GM12891 (cell line): Measurements from ENCODE around the gene UGCG. TPM values are rescaled to one million over a fixed set of nuclear protein-coding genes. Genes with fewer than 3 reads are reported as not detected.

Experiments used
- DNase-seq: peaks from one replicate; pipeline ENCODE4 v3.0.0; 2011; ENCODE audit warnings: low spot score; ENCODE audit not compliant: insufficient read length
- FAIRE-seq: peaks from 2 replicates; lab custom pipeline; 2011; peaks lifted over from hg19 to GRCh38; lab: Jason Lieb, UNC
- PAX5 ChIP-seq: IDR thresholded peaks from 2 replicates; pipeline ENCODE4 v1.6.1; 2011; ENCODE audit warnings: low read length, moderate library complexity, mild to moderate bottlenecking; ENCODE audit not compliant: insufficient read depth, severe bottlenecking
- POLR2A ChIP-seq: IDR thresholded peaks from 2 replicates; pipeline ENCODE4 v1.6.1; 2011; ENCODE audit warnings: low read depth, low read length, control low read depth
- POLR2AphosphoS5 ChIP-seq: IDR thresholded peaks from 2 replicates; pipeline ENCODE4 v1.6.1; 2011; ENCODE audit warnings: low read depth, low read length, control low read depth
- POU2F2 ChIP-seq: IDR thresholded peaks from 2 replicates; pipeline ENCODE4 v1.6.1; 2011; ENCODE audit warnings: low read depth, mild to moderate bottlenecking, control low read depth, low read length, moderate library complexity
- SPI1 ChIP-seq: IDR thresholded peaks from 2 replicates; pipeline ENCODE4 v1.6.1; 2011; ENCODE audit warnings: low read depth, low read length, control low read depth
- TAF1 ChIP-seq: IDR thresholded peaks from 2 replicates; pipeline ENCODE4 v1.6.1; 2011; ENCODE audit warnings: low read depth, low read length, control low read depth
- polyA plus RNA-seq: library from polyadenylated mRNA; unstranded; fragments of >200 nt; gene quantifications from one replicate; pipeline ENCODE4 v1.2.1, GENCODE V29; 2012; ENCODE audit warnings: low read depth, missing spikeins, inconsistent platforms; ENCODE audit not compliant: missing spikeins

The UGCG gene
- 33.7 TPM for polyA plus RNA-seq

DNA sequence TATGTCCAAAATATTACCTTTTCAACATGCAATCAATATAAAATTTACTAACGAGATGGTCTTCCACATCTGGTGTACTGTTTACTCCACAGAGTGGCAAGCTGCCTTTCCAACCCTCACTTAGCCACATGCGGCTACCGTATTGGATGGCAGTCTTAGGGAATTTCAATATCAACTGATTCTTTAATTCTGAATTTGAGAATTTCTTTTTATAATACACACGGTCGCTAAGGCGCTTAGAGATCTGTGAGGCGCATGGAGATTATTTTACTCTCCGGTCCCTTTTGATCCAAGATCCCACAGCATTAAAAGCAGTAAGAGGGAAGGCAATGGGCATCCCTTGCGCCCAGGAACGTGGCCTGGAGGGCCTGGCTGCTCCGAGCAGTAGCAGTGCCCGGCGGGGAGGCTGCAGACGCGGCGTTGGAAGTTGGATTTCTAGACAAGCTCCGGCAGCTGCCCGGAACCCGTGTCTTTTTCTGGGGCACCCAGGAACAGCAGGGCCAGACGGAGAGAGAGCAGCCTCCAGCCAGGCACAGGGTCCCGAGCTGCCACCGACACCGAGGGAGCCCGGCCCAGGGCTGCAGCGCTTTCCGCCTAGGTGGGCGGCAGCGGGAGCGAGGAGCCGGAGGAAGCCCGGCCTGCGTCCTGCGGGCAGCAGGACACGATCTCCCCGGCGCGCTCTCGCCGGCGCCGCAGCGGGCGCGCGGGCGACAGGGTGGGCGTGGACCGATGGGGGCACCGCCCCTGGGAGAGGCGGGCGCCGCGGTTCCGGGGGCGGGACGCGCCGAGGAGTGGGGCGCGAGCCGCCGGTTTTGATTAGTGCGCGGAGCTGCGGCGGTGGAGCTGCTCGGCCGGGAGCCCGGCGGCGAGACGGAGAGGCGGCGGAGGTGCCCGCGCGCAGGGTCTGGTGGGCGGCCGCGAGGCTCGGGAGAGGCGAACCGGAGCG lies at the start of gene UGCG:
Gene UGCG (plus strand): TSS at position 819 of the 946 bp plus-strand sequence. CDS start 402 bp downstream, outside the sequence.
- FAIRE-seq (peak; percentile 98), DNase-seq (peak; percentile 83)
- TF ChIP-seq TAF1 = peak; percentile 87
- TF ChIP-seq POLR2AphosphoS5 = peak; percentile 87
- TF ChIP-seq POU2F2 = peak; percentile 53
- peak; percentile 91 for TF ChIP-seq POLR2A
- no peak for TF ChIP-seq SPI1
- no peak for TF ChIP-seq PAX5

- no peak for DNase-seq
- TF ChIP-seq PAX5 (no peak), POLR2A (no peak), SPI1 (no peak), TAF1 (no peak), POLR2AphosphoS5 (no peak), POU2F2 (no peak)
- FAIRE-seq = no peak
Measured at GRCh38 chr9:111851553-111851952, 45.1 kb upstream of the UGCG start.

GRCh38 chr9:111852291-111852690 lies 44.3 kb upstream of the UGCG start:
- no peak for DNase-seq
- no peak for FAIRE-seq
- TF ChIP-seq PAX5 (no peak), POLR2AphosphoS5 (no peak), POU2F2 (no peak), TAF1 (no peak), POLR2A (no peak), SPI1 (no peak)

GRCh38 chr9:111853450-111853827 lies 43.2 kb upstream of the UGCG start:
- TF ChIP-seq POU2F2 (no peak), POLR2AphosphoS5 (no peak)
- FAIRE-seq (no peak), DNase-seq (no peak)

GRCh38 chr9:111854799-111855198 lies 41.8 kb upstream of the UGCG start:
- no peak for DNase-seq
- no peak for FAIRE-seq
- no peak for TF ChIP-seq POLR2AphosphoS5
- no peak for TF ChIP-seq PAX5
- TF ChIP-seq POU2F2 = no peak
- no peak for TF ChIP-seq POLR2A
- TF ChIP-seq SPI1 = no peak
- TF ChIP-seq TAF1 = no peak

DNA sequence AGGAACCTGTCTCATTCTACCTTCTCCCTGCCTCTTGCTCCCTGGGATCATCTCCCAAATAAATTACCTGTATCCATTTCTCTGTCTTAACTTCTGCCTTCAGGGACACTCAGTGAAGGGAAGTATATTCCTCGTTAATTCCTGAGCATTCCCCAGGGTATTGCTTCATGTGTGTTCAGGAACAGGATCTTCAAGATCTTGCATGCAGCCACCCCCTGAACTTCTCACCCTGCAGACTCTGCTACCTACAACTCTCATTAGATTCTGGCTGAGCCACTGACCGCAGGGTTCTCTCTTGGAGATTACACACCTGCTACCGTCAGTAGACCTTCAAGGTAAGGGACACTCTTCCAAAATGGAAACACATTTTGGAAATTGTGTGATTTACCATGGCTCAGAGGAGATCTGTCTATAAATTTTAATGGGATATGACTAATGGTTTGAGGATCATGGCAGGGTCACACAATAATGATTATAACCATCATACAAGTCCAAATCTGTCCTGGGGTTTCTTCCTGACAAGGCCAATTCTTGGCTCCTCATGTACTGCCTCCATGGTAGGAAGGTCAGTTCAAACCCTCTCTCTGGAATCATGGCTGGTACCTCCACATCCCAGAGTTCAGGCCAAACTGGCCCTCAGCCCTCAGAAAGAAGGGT lies 38.9 kb upstream of the UGCG start:
- DNase-seq = no peak

DNA sequence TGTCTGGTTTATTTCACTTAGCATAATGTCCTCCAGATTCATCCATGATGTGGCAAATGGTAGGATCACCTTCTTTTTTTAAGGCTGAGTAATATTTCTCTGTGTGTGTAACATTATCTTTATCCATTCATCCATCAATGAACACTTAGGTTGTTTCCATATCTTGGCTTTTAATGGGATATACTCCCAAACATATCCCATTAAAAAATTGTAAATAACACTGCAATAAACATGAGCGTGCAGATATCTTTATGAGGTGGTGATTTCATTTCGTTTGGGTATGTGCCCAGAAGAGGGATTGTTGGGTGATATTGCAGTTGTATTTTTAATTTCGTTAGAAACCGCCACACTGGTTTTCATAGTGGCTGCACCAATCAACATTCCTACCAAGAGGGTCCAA lies 36.2 kb upstream of the UGCG start:
- FAIRE-seq (no peak), DNase-seq (no peak)
- TF ChIP-seq POLR2A = no peak
- TF ChIP-seq TAF1 = no peak
- no peak for TF ChIP-seq SPI1
- TF ChIP-seq PAX5 = no peak

More for the DNA sequence above, 38.9 kb upstream of the UGCG start:
- FAIRE-seq = no peak
- TF ChIP-seq PAX5 = no peak
- no peak for TF ChIP-seq POLR2A
- TF ChIP-seq TAF1 = no peak
- TF ChIP-seq POU2F2 = no peak
- no peak for TF ChIP-seq SPI1
- no peak for TF ChIP-seq POLR2AphosphoS5

DNA sequence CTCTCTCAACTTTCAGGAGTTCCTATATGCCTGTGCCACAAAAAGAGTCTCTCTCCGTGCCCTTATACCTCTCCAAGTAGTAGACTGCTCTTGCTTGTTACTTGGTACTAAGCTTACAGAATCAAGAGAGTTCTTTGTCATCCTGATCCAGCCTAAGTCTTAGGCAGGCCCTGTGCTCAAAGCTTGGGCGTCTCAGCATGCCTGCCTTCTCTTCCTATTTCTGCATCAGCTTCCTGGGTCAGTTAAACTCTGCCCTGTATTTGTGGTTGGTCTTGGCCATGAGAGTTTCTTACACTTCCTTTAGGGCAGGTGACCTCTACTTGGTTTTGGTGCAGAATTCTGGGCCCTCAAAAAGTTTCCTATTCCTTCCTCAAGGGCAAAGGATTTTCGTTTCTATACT lies 33.0 kb upstream of the UGCG start:
- no peak for TF ChIP-seq POLR2A
- DNase-seq = no peak
- FAIRE-seq = no peak

DNA sequence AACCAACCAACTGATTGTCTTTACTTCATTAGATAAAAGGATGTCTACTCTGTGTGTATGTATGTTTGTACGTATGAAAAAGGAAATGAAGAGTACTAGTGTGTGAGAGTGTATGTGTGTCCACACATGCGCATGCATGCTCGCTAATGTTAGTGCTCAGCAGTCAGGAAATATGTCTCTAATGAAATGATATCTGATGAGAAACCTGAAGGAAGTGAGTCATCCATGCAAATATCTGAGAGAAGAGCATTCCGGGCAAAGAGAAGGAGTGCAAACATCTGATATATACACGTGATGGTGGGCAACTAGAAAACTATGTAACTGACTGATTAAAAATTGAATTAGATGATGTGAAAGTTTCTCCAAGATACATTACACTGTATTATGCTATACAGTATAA lies 29.6 kb upstream of the UGCG start:
- FAIRE-seq (peak; percentile 72), DNase-seq (no peak)
- TF ChIP-seq POU2F2 (0 out of 2 replicates have a peak, but pooled peaks have one; percentile 26), TAF1 (no peak), POLR2AphosphoS5 (no peak), POLR2A (no peak)

DNA sequence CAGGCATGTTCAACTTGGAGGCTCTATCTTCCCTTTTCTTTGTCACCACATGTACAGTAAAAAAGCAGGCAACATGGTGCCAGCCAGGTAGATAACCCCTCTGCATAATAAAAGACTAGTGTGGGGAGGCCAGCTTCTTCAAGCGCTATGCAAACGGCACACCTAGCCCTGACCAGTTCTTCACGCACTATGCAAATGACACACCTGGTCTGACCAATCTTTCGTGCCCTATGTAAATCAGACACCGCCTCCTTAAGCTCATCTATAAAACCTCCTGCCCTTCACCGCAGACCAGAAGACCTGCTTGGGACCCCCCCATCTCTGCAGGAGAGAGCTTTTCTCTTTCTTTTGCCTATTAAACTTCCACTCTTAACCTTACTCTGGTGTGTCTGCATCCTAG lies 28.1 kb upstream of the UGCG start:
- FAIRE-seq = no peak
- no peak for DNase-seq
- TF ChIP-seq POLR2AphosphoS5 (no peak), SPI1 (no peak), POLR2A (no peak)

- FAIRE-seq = peak; percentile 63
- no peak for DNase-seq
Measured at GRCh38 chr9:111870774-111871498, 25.7 kb upstream of the UGCG start.

More at GRCh38 chr9:111870774-111871498, 25.7 kb upstream of the UGCG start:
- TF ChIP-seq PAX5 = no peak
- peak; percentile 78; the same call in 1 of the 2 replicates for TF ChIP-seq POU2F2
